ENCODE measurements around the gene EVL.

DNA sequence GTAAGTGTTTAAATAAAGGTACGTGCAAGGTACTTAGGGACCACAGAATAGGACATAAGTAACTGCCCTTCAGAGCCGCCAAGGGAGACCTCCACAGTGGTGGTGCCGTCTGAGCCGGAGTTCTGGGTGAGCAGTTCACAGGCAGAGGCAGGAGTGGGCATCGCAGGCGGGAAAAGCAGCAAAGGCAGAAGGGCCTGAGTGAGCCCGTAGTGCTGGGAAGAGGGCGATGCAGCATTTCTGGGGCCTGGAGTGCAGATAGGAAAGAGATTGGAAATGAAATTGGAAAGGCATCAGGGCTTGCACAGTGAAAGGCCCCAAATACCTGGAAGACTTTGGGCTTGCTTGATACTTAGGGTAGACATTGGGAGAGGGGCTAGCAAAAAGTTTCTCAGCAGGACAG lies 32.9 kb downstream of the EVL start:
- TF ChIP-seq, protein P1, sequence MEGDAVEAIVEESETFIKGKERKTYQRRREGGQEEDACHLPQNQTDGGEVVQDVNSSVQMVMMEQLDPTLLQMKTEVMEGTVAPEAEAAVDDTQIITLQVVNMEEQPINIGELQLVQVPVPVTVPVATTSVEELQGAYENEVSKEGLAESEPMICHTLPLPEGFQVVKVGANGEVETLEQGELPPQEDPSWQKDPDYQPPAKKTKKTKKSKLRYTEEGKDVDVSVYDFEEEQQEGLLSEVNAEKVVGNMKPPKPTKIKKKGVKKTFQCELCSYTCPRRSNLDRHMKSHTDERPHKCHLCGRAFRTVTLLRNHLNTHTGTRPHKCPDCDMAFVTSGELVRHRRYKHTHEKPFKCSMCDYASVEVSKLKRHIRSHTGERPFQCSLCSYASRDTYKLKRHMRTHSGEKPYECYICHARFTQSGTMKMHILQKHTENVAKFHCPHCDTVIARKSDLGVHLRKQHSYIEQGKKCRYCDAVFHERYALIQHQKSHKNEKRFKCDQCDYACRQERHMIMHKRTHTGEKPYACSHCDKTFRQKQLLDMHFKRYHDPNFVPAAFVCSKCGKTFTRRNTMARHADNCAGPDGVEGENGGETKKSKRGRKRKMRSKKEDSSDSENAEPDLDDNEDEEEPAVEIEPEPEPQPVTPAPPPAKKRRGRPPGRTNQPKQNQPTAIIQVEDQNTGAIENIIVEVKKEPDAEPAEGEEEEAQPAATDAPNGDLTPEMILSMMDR (IDR thresholded peaks at IDR 0.05; ENCODE audit: low read depth, low read length), result no peak
- no peak for TF ChIP-seq POLR2A (IDR thresholded peaks at IDR 0.05; ENCODE audit: extremely low read depth, insufficient read length)
- TF ChIP-seq MYC (IDR thresholded peaks at IDR 0.05; ENCODE audit: low read depth, low read length), result no peak
